CD4-positive, alpha-beta T cell (primary cell): Measurements from ENCODE around the gene XKRX. TPM values are rescaled to one million over a fixed set of nuclear protein-coding genes. Genes with fewer than 3 reads are reported as not detected.

ENCODE experiments used
- ATAC-seq: fragments of 200-7000 bp; cut with Tn5 transposase; one replicate; pipeline ENCODE4 v1.10.0; 2022; ENCODE audit warnings: mild to moderate bottlenecking; ENCODE audit not compliant: poor library complexity
- CTCF ChIA-PET: fragments of 350-600 bp; sonication (Branson Sonifier 250); formaldehyde crosslinking; loops from one replicate; lab custom pipeline; 2021; ENCODE audit warnings: antibody characterized with exemption, inconsistent platforms; lab: Charles Lee
- POLR2A ChIA-PET: fragments of 350-600 bp; sonication (Branson Sonifier 250); formaldehyde crosslinking; loops from one replicate; lab custom pipeline; 2021; ENCODE audit warnings: antibody characterized with exemption, inconsistent platforms; lab: Charles Lee
- DNase-seq, 14 experiments: peaks; one replicate each; pipeline ENCODE4 v3.0.0-alpha.2; 2013 to 2020; ENCODE audit warnings: mixed read lengths in 2 of 14
- H3K27ac ChIP-seq, 2 donors: one replicate each; pipeline versions ENCODE4 v1.5.1 to v1.7.0; 2013; ENCODE audit warnings: low read length in 2 of 2, low read depth in 1 of 2, mild to moderate bottlenecking in 1 of 2
- H3K27me3 ChIP-seq, 2 experiments: 1 replicate in 1 of 2; 2 replicates in 1 of 2; pipeline versions ENCODE4 v1.6.1 to v1.7.0; 2013; ENCODE audit warnings: low read length in 2 of 2, control low read depth in 1 of 2, mild to moderate bottlenecking in 1 of 2, moderate library complexity in 1 of 2; ENCODE audit not compliant: insufficient read depth in 2 of 2, control insufficient read depth in 1 of 2
- H3K36me3 ChIP-seq: one replicate; pipeline ENCODE4 v1.6.1; 2013; ENCODE audit warnings: low read length, control low read depth; ENCODE audit not compliant: insufficient read depth
- H3K4me1 ChIP-seq: one replicate; pipeline ENCODE4 v1.6.1; 2013; ENCODE audit warnings: low read length, control low read depth; ENCODE audit not compliant: insufficient read depth
- H3K4me3 ChIP-seq: one replicate; pipeline ENCODE4 v1.5.1; 2013; ENCODE audit warnings: mild to moderate bottlenecking, low read length, moderate library complexity
- H3K9me3 ChIP-seq, 2 experiments: 1 replicate in 1 of 2; 2 replicates in 1 of 2; pipeline versions ENCODE4 v1.6.1 to v1.7.0; 2013; ENCODE audit warnings: low read length in 2 of 2, mild to moderate bottlenecking in 2 of 2, control low read depth in 1 of 2, moderate library complexity in 1 of 2; ENCODE audit not compliant: control insufficient read depth in 1 of 2, insufficient read depth in 1 of 2
- H3K27ac Mint-ChIP-seq: one replicate; pipeline ENCODE4 v1.8.0; 2020; ENCODE audit warnings: mixed read lengths
- H3K27me3 Mint-ChIP-seq: one replicate; pipeline ENCODE4 v1.8.0; 2021; ENCODE audit warnings: mixed read lengths
- H3K36me3 Mint-ChIP-seq: one replicate; pipeline ENCODE4 v1.8.0; 2021; ENCODE audit warnings: low read depth, mixed read lengths
- H3K4me1 Mint-ChIP-seq: one replicate; pipeline ENCODE4 v1.8.0; 2021; ENCODE audit warnings: low read depth, mixed read lengths
- H3K4me3 Mint-ChIP-seq: one replicate; pipeline ENCODE4 v1.8.0; 2020; ENCODE audit warnings: mild to moderate bottlenecking, mixed read lengths
- H3K9me3 Mint-ChIP-seq: one replicate; pipeline ENCODE4 v1.8.0; 2020; ENCODE audit warnings: mixed read lengths
- intact Hi-C, 2 experiments: fragments of 100-400 bp; cut with DNase I in 1 of 2; cut with micrococcal nuclease in 1 of 2; formaldehyde crosslinking; loops; one replicate each; pipeline versions ENCODE4 v1.15.1 to v1.9.0; 2023 to 2025; cut with DNase I, micrococcal nuclease
- total RNA-seq, 174 experiments: library from RNA in 2 of 174; stranded (reverse) in 2 of 174; gene quantifications; one replicate each; pipeline ENCODE4 v1.2.3 and lab custom pipeline; 2021 to 2026
- TF ChIP-seq, protein P1 (sequence below): fragments of 200-600 bp; IDR thresholded peaks from one replicate; pipeline ENCODE4 v1.8.0; 2022; ENCODE audit warnings: antibody characterized with exemption, mild to moderate bottlenecking

The XKRX gene
- total RNA-seq, 2 experiments from 2014 or later: 1.9 to 2.5 TPM

- H3K27me3 Mint-ChIP-seq: no peaks in the 10 kb centered on the region
- Histone ChIP-seq H3K9me3 (no peaks in the 10 kb centered on the region), H3K4me1 (no peaks in the 10 kb centered on the region), H3K36me3 (no peaks in the 10 kb centered on the region), H3K4me3 (no peak overlapping the region), H3K27me3 (no peaks in the 10 kb centered on the region), H3K27ac (no peak overlapping the region)
- CTCF ChIA-PET: no interaction called here
- no peaks in the 10 kb centered on the region for H3K9me3 Mint-ChIP-seq
- no peaks in the 10 kb centered on the region for H3K36me3 Mint-ChIP-seq
- H3K27ac Mint-ChIP-seq: no peak overlapping the region
- POLR2A ChIA-PET: no interaction called here
- ATAC-seq (no peak), DNase-seq (no peak)
- TF ChIP-seq, protein P1, sequence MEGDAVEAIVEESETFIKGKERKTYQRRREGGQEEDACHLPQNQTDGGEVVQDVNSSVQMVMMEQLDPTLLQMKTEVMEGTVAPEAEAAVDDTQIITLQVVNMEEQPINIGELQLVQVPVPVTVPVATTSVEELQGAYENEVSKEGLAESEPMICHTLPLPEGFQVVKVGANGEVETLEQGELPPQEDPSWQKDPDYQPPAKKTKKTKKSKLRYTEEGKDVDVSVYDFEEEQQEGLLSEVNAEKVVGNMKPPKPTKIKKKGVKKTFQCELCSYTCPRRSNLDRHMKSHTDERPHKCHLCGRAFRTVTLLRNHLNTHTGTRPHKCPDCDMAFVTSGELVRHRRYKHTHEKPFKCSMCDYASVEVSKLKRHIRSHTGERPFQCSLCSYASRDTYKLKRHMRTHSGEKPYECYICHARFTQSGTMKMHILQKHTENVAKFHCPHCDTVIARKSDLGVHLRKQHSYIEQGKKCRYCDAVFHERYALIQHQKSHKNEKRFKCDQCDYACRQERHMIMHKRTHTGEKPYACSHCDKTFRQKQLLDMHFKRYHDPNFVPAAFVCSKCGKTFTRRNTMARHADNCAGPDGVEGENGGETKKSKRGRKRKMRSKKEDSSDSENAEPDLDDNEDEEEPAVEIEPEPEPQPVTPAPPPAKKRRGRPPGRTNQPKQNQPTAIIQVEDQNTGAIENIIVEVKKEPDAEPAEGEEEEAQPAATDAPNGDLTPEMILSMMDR: no peak
- H3K4me1 Mint-ChIP-seq: no peaks in the 10 kb centered on the region
- H3K4me3 Mint-ChIP-seq: no peak overlapping the region
- intact Hi-C loops: no loop called here
Observed at GRCh38 chrX:100904433-100904832, 24.3 kb downstream of the XKRX start.

DNA sequence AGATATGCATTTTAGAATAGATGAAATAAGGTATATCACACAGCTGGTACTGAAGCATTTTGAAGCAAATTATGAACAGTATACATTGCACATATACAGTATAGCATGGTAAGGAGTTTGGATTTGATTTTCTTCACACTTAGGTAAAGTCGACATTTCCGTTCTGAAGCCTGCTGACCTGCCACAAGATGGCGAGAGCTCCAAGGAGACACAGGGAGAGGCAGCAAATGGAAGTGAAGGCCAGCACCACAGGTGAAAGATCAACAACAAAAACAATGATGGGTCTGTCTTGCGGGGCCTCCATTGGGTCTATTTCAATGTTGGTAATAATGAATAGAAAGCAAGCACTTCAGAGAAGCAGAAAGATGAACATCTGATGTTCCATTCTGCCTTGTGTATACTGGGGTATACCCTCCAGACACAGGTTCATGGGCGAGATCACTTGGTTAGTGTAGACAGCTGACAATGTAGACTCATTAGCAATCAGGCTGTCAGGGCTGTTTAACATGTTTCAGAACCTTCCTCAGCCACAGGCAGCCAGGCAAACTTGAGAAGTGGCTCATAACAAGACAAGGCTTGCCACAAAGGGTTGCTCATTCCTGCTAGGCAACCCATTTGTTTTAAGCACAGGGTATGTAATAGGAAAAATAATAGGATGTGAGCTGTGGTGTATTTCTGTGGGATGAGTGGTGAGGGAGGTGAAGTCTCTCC, 33.2 kb downstream of the XKRX start:
- Mint-ChIP-seq H3K4me1 (no peaks in the 10 kb centered on the region), H3K36me3 (no peaks in the 10 kb centered on the region), H3K9me3 (no peaks in the 10 kb centered on the region), H3K4me3 (no peak overlapping the region), H3K27ac (no peak overlapping the region), H3K27me3 (no peaks in the 10 kb centered on the region)
- no peaks in the 10 kb centered on the region for H3K27me3 ChIP-seq
- no peaks in the 10 kb centered on the region for H3K9me3 ChIP-seq
- H3K36me3 ChIP-seq: no peaks in the 10 kb centered on the region
- intact Hi-C loops: loop anchor here (1.0 to 2.0 kb wide), 3 partner anchors 313 to 392 kb away; no protein-coding TSS in a partner anchor
- CTCF ChIA-PET: no interaction called here
- H3K4me3 ChIP-seq: no peak overlapping the region
- ATAC-seq: no peak
- H3K27ac ChIP-seq: no peak overlapping the region
- no peaks in the 10 kb centered on the region for H3K4me1 ChIP-seq
- peak in 10 of 14 experiments; percentile 0 to 43 (median 10) for DNase-seq
- POLR2A ChIA-PET: no interaction called here
- TF ChIP-seq, protein P1: peak; percentile 32

- H3K4me3 Mint-ChIP-seq: no peak overlapping the region
- TF ChIP-seq, protein P1: no peak
- Histone ChIP-seq H3K4me3 (no peak overlapping the region), H3K27me3 (no peaks in the 10 kb centered on the region), H3K4me1 (no peaks in the 10 kb centered on the region), H3K27ac (no peak overlapping the region), H3K9me3 (no peaks in the 10 kb centered on the region), H3K36me3 (no peaks in the 10 kb centered on the region)
- DNase-seq (no peak), ATAC-seq (no peak)
- intact Hi-C loops: no loop called here
- peaks cover 4% of the 10 kb centered on the region for H3K27me3 Mint-ChIP-seq
- H3K27ac Mint-ChIP-seq: no peak overlapping the region
- H3K36me3 Mint-ChIP-seq: no peaks in the 10 kb centered on the region
- ChIA-PET POLR2A (no interaction called here), CTCF (no interaction called here)
- H3K9me3 Mint-ChIP-seq: no peaks in the 10 kb centered on the region
- no peaks in the 10 kb centered on the region for H3K4me1 Mint-ChIP-seq
Observed at GRCh38 chrX:100883654-100884053, 45.1 kb downstream of the XKRX start.
